AG04450 (cell line): ENCODE measurements around the gene MEP1B. TPM values are rescaled to one million over a fixed set of nuclear protein-coding genes. Genes with fewer than 3 reads are reported as not detected.
"Not testable (repeated sequence)": the region's sequence is repeated elsewhere in the genome, so short reads cannot be mapped to it uniquely, and the experiment has no call there.

Source experiments
- CTCF ChIA-PET: fragments of 300-600, 350-600 bp; formaldehyde crosslinking; extraction: SDS; loops from one replicate; lab custom pipeline; 2022; ENCODE audit warnings: antibody characterized with exemption, inconsistent platforms; lab: Charles Lee
- POLR2A ChIA-PET: fragments of 350-600 bp; formaldehyde crosslinking; extraction: SDS; loops from one replicate; lab custom pipeline; 2021; ENCODE audit warnings: antibody characterized with exemption, inconsistent platforms; lab: Yijun Ruan, JAX
- DNase-seq: peaks from one replicate; pipeline ENCODE4 v3.0.0-alpha.2; 2011; ENCODE audit warnings: low read depth, low spot score
- H3K27ac ChIP-seq: one replicate; pipeline ENCODE4 v1.5.1; 2012; ENCODE audit warnings: low read depth, low read length, control low read depth
- H3K27me3 ChIP-seq: one replicate; pipeline ENCODE4 v1.6.0; 2012; ENCODE audit warnings: low read length; ENCODE audit not compliant: control insufficient read depth, insufficient read depth
- H3K4me3 ChIP-seq: 2 replicates; pipeline ENCODE4 v1.5.1; 2011; ENCODE audit warnings: mild to moderate bottlenecking, low read depth, low read length, control low read depth
- H3K9me3 ChIP-seq: 2 replicates; pipeline ENCODE4 v1.5.1; 2012; ENCODE audit warnings: low read length; ENCODE audit not compliant: control insufficient read depth, insufficient read depth
- CTCF ChIP-seq: IDR thresholded peaks from 2 replicates; pipeline ENCODE4 v1.5.1; 2011; ENCODE audit warnings: low read depth, low read length, control low read depth, inconsistent platforms
- polyA plus RNA-seq: library from polyadenylated mRNA; depleted of rRNA; stranded (reverse); fragments of >200 nt; gene quantifications from 2 replicates; pipeline ENCODE4 v1.2.3, GENCODE V29; 2011

MEP1B gene
- polyA plus RNA-seq, 1 experiment, result not detected

GRCh38 chr18:32219431-32220018 lies 29.7 kb downstream of the MEP1B start:
- Histone ChIP-seq H3K4me3 (no peak overlapping the region), H3K27ac (no peak overlapping the region), H3K9me3 (no peaks in the 10 kb centered on the region), H3K27me3 (no peaks in the 10 kb centered on the region)
- ChIA-PET POLR2A (no interaction called here), CTCF (no interaction called here)
- TF ChIP-seq CTCF, result no peak
- no peak for DNase-seq

- POLR2A ChIA-PET, H3K4me3 ChIP-seq, H3K27ac ChIP-seq, H3K9me3 ChIP-seq, H3K27me3 ChIP-seq, DNase-seq, CTCF ChIA-PET: not testable (repeated sequence)
Measured at GRCh38 chr18:32233348-32233747, 43.5 kb downstream of the MEP1B start.

- ChIA-PET POLR2A (no interaction called here), CTCF (no interaction called here)
- Histone ChIP-seq H3K27me3 (no peaks in the 10 kb centered on the region), H3K27ac (no peak overlapping the region), H3K4me3 (no peak overlapping the region), H3K9me3 (no peaks in the 10 kb centered on the region)
- no peak for DNase-seq
- TF ChIP-seq CTCF, result no peak
Measured at GRCh38 chr18:32237049-32237448, 47.2 kb downstream of the MEP1B start.

GRCh38 chr18:32238635-32239268 lies 48.9 kb downstream of the MEP1B start:
- Histone ChIP-seq H3K27me3 (peaks cover 4% of the 10 kb centered on the region), H3K4me3 (no peak overlapping the region), H3K9me3 (no peaks in the 10 kb centered on the region), H3K27ac (no peak overlapping the region)
- ChIA-PET CTCF (interaction anchor here (1.3 kb wide), 1 partner anchor 232 kb away, joined by 4 read pairs; the partner anchor contains the start of gene GAREM1), POLR2A (no interaction called here)
- DNase-seq, result no peak
- no peak for TF ChIP-seq CTCF

GRCh38 chr18:32242395-32242794 lies 52.6 kb downstream of the MEP1B start:
- Histone ChIP-seq H3K4me3 (no peak overlapping the region), H3K27ac (no peak overlapping the region), H3K9me3 (no peaks in the 10 kb centered on the region), H3K27me3 (peaks cover 4% of the 10 kb centered on the region)
- CTCF ChIA-PET, result interaction anchor here (2.0 kb wide), 1 partner anchor 229 kb away, joined by 9 read pairs; the partner anchor contains the start of gene GAREM1
- TF ChIP-seq CTCF, result no peak
- POLR2A ChIA-PET, result no interaction called here
- DNase-seq, result no peak
